ENCODE data around the gene HSD17B8.
A peak's percentile ranks its signal among the peaks of the same experiment; 100 is the strongest.
"Not testable (repeated sequence)": the region's sequence is repeated elsewhere in the genome, so short reads cannot be mapped to it uniquely, and the experiment has no call there.

HSD17B8 gene

DNA sequence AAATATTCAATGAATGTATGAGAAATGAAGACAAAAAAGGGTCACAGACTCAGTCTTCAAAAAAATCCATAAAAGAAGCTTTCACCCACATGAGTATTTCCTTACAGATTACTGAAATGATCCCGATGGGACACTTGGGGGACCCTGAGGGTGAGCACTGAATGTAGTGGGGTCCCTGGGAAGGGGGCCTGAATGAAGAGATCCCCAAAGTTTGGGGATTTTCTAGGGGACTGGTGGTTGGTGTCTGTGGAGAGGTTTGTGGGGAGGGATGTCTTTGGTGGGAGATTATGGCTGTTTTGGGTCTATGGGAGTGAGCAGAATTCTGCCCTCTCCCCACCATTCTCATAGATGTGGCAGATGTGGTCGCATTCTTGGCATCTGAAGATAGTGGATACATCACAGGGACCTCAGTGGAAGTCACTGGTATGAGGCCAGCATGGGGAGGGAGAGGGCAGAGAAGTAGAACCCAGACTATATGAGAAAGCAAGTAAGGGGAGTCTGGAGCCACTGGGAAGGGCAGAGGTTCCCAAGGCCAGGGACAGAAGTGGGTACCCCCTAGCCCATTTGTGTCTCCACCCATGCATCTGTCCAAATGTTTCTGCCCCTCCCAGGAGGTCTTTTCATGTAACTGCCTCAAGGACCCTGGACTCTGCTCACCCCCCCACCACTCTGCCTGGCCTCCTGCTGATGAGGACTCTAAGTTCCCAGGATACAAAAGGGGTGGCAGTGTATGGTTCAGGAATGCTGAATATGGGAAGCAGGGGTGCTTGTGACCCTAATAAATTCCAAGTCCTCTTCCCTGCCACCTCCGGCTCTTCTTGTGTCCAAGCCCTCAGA is 1.8 kb downstream of the HSD17B8 start:
- no peak for DNase-seq (ENCODE audit: low read depth in 2 of 2)

DNA sequence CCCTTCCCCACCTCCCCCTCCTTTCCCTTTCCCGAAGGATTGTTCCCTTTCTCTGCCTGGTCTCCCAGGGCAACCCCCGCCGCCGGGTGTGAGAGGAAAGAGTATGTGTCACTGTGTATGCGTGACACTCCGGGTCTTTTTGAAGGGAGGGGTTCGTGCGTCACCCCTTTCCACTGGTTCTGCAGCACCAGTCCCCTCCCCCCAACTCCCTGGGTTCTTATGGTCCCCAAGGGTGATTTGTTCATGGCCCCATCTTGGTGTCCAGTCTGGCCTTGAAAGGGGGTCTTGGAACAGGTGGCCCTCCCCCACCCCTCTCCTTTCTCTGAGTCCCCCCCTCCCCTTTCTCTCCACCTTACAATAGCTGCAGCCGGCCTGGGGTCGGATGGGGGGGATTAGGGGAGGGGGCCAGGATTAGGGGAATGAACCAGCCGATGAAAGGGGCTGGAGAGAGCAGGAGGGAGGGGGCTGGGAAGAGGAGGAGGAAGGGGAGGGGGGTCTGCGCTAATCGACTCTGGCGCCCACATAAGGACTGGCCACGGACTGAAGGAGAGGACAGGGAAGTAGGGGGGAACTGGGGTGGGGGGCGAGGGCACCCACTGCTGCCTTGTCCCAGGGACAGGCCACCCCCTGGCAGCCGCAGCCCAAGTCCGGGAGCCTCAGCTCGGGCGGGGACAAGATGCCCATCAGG is 2.6 kb downstream of the HSD17B8 start:
- no peak for DNase-seq (ENCODE audit: low read depth in 2 of 2)

DNA sequence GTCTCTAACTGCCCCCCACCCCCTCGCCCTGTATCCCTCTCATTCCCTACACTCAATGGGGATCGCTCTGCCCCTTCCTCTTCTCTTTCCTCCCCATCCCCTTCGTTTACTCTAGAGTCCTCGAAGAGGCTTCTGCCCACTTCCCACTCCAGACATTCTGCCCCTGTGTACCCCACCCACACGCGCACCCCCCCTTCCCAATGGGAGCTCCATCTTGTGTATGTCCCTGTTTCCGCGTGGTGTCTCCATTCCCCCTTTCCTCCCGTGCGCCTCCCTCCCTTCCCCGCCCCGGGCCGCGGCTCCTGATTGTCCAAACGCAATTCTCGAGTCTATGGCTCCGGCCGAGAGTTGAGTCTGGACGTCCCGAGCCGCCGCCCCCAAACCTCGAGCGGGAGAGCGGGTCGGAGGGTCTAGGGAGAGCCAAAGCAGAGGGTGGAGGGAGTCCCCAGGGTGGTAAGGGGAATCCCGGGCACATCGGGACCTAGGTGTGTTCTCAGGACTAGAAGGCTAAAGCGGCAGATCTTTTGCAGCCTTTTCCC is 3.2 kb downstream of the HSD17B8 start:
- no peak for DNase-seq (ENCODE audit: low read depth in 2 of 2)

DNA sequence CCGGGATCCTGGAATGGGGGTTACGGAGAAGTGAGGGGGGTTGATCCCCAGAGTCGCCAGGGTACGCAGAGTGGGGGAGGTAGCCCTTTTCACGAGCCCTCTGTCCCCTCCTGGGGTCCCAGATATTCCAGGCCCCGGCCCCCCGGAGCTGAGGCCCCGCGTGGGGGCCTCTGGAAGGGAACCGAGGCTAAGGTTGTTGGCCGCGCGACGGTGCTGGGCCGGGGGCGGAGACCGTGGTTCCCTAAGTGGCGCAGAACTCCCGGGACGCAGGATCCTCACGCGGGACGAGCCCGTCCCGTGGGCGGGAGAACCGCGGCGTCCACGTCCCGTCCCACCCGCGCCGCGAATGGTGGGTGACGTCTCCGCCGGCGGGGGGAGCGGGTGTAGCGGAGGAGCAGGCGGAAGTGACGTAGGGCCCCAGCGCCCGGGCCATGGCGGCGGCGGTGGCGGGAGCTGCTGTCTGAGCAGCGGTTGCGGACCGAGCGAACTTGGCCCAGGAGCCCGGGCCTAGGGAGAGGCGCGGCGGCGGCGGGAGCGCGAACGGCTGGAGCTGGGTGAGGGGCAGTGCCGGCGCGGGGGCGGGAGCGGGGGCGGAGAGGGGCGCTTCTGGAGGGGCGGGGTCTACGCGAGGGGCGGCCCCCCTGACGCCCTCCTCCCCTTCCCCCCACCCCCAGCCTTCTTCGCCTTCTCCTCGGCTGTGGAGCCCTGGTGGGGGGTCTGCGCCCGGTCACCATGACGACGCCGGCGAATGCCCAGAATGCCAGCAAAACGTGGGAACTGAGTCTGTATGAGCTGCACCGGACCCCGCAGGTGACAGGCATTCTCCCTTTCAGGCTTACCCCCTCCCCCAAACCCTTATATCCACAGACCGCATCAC is 3.9 kb downstream of the HSD17B8 start, which contains the start of gene RING1:
Gene RING1, plus strand, starts transcription at position 410 of the 877 bp plus-strand sequence. Its CDS starts 323 bp downstream, at position 733.
- peak; percentile 75 to 79 for DNase-seq (ENCODE audit: low read depth in 2 of 2)

DNA sequence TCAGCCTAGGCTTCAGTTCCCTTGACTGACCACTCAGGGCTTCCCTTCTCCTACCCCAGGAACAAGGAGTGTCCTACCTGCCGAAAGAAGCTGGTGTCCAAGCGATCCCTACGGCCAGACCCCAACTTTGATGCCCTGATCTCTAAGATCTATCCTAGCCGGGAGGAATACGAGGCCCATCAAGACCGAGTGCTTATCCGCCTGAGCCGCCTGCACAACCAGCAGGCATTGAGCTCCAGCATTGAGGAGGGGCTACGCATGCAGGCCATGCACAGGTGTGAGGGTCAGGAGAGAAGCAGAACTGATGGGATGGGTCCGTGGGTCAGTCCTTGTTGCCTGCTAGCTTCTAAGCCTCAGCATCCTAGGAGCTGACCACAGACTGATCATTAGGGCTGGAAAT is 5.4 kb downstream of the HSD17B8 start:
- DNase-seq (ENCODE audit: low read depth in 2 of 2): no peak

DNA sequence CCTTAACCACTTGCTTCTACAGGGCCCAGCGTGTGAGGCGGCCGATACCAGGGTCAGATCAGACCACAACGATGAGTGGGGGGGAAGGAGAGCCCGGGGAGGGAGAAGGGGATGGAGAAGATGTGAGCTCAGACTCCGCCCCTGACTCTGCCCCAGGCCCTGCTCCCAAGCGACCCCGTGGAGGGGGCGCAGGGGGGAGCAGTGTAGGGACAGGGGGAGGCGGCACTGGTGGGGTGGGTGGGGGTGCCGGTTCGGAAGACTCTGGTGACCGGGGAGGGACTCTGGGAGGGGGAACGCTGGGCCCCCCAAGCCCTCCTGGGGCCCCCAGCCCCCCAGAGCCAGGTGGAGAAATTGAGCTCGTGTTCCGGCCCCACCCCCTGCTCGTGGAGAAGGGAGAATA is 6.7 kb downstream of the HSD17B8 start:
- no peak for DNase-seq (ENCODE audit: low read depth in 2 of 2)

DNA sequence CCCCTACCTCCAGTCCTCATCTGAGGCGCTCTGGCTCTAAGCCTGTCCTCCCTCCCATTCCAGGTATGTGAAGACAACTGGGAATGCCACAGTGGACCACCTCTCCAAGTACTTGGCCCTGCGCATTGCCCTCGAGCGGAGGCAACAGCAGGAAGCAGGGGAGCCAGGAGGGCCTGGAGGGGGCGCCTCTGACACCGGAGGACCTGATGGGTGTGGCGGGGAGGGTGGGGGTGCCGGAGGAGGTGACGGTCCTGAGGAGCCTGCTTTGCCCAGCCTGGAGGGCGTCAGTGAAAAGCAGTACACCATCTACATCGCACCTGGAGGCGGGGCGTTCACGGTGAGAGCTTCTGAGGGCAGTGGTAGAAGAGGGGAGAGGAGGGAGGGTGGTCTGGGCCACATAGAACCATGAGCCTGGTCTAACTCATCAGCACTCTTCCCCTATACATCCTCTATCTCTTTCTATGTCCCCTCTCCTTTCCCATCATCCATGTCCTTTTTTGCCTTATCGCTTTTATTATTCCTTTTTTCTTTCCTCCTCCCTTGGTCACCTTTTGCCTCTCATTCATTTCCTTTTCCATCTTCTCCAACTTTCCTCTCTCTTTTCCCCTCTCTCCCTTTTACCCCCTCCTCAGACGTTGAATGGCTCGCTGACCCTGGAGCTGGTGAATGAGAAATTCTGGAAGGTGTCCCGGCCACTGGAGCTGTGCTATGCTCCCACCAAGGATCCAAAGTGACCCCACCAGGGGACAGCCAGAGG is 7.4 kb downstream of the HSD17B8 start:
- DNase-seq (ENCODE audit: low read depth in 2 of 2): no peak

DNA sequence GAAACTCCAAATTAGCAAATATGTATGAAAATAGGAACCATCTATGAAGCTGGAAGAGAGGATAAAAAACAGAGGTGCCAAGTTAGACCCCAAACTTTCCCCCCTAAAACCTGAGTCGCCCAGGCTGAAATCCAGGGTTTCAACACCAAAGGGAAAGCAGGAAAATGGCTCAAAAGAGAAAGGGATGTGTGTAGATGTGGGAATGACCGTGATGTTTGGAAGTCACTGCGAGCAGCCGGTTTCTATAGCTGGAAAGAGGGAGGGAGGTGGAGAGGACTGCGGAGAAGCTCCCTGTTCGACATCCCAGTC is 8.4 kb downstream of the HSD17B8 start:
- no peak for DNase-seq (ENCODE audit: low read depth in 2 of 2)

DNA sequence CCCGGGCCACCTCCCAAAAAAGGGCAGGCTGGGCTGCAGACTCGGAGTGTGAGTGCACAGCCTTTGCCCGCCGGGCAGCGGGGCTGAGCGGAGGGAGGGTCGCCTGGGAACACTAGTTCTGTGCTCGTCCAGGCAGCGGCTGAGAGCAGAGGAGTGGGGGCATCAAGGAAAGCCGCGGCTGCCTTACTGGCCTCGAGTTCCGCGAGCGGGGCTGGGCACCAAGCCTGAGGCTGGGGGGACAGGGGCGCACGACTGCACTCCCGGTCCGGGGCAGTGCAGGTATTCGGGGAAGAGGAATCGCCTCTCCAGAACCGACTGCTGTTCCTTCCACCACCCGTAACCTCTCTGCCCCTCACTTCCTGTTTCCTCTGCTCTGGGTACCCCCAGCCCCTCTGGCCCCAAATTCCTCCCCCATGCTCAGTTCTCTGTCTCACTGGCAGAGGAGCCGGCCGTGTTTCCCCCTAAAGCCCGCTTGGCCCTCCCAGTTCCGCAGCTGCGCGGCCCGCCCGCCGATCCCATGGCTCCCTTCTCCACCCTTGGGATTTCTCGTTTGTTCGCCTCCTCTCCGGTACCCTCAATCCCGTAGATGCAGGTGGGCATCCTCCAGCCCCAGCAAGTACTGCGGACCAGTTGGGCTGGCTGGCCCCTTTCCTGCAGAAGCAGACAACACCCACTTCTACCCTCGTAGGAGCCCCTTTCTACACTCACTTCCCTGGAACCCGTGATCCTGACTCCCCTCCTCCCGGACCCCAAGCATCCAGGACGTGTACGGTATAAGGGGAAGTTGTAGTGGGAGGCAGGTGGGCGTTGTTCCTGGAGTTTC is 8.9 kb downstream of the HSD17B8 start:
- no peak for DNase-seq (ENCODE audit: low read depth in 2 of 2)

DNA sequence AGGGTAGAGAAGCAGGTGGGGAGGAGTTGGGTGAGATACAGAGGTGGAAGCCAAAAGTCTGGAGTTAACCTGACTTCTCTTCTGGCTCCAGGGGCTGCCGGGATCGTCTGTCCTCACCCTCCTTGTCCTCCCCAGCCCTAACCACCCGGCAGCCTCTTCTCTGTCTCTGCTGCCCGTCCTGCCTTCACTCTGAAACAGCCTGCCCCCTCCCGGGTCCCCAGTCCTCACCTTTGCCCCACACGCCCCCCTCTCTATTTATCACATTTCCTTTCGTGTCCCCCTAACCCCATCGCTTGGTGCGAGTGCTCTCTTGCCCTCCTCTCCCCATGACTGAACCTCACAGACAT is 9.5 kb downstream of the HSD17B8 start:
- no peak for DNase-seq (ENCODE audit: low read depth in 2 of 2)

DNA sequence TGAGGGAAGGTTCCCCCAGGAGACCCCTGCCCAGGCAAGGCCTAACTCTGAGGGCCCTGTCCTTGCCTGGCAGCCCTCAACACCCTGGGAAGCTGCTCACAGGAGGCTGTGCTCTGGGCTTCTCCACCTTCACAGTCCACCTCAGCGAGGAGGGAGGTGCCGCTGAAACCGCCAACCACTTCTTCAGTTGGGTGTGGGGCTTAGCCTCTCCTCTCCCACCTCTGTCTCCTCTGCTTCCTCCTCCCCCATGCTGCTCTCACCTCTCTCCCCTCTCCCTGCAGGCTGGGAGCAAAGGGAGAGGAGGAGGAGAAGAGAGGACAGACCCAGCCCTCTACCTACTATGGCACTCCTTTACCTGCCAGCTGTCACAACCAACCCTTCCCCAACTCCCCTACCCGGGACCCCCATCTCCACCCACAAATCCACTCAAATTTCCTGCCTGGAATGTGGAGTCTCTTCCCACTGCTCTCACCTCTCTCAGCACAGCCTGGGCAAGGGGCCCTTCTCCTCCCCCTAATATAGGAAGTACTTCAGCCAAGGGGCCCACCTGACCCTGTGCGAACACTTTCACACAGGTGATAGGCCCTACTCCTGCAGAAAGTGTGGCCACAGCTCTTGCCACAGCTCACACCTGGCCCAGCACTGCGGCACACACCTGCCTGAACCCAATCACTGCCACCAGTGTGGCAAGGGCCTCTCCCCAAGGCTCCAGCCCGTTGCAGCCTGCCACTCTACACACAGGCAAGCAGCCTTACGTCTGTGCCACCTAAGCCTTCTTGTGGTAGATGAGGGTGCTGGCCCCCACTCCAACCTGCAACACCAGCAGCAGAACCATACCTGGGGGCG is 11.0 kb downstream of the HSD17B8 start:
- DNase-seq (ENCODE audit: low read depth in 2 of 2): no peak

DNA sequence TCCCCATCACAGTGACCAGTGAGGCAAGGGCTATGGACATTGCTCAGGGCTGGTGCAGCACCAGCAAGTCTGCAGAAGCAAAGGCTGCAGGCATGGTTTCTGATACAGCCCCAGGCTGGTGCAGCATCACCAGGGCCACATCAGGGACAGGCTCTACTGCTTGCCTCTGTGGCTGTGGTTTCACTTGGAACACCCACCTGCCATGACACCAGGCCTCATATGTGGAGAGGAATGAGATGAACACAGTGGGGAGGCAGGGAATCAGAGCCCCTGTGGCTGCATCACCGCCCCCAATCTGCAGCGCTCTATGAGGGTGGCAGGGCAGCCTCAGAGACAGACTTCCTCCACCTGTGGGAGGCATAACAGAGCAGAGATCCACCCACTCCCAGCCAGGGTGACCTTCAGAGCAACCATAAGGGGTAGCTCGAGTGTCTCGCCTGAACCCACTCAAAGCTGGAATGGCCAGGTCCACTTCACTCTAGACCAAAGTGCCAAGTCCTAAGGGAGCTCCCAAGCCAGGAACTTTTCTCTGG is 11.7 kb downstream of the HSD17B8 start:
- DNase-seq (ENCODE audit: low read depth in 2 of 2): no peak

DNA sequence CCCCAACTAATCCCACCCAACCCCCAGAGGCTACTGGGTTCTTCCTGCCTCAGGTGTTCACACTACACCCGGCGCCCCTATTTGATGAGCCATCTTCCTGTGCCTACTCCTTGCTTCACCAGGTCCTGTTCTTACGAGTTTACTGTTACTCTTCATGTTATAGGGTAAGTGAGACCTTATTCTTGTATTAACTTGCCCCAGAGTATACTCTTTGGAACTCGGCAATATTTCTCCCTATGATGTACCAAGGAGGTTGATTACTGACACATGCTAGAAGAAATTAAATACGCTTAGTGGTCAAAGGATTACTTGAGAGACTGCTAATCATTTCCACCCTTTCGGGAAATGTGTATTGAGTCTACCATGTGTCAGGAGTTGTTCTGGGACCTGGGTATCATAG is 12.8 kb downstream of the HSD17B8 start:
- DNase-seq (ENCODE audit: low read depth in 2 of 2): no peak

DNA sequence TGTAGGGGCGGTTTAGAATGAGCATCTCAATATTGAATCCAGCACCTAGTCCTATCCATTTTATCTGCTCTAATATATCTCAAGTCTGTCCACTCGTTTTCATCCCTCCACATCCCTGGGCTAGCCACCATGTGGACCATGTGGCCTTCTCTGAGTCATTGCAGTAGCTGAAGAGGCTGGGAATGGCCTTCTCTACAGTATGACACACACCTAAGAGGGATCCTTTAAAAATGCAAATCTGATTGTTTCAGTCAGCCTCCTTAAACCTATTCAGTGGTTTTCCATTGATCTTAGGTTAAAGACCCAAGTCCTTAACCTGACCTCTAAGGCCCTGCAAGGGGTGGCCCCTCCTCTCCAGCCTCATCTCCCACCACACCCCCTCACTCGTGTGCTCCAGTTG is 13.2 kb downstream of the HSD17B8 start:
- no peak for DNase-seq (ENCODE audit: low read depth in 2 of 2)

DNA sequence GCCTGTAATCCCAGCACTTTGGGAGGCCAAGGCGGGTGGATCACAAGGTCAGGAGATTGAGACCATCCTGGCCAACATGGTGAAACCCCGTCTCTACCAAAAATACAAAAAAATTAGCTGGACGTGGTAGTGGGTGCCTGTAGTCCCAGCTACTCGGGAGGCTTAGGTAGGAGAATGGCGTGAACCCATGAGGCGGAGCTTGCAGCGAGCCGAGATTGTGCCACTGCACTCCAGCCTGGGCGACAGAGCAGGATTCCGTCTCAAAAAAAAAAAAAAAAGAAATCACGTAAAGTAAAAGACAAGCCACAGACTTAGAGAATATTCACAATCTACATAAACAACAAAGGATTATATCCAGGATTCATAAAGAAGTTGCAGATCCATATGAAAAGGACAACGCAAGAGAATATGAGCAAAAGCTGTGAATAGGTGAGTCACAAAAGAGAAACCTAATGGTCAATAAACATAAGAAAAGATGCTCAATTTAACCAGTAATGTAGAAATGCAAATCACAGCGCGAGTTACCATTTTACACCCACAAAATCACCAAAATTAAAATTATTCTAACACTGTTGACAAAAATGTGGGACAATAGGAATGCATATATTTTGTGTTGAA is 22.2 kb downstream of the HSD17B8 start:
- DNase-seq (ENCODE audit: low read depth in 2 of 2): not testable (repeated sequence)

DNA sequence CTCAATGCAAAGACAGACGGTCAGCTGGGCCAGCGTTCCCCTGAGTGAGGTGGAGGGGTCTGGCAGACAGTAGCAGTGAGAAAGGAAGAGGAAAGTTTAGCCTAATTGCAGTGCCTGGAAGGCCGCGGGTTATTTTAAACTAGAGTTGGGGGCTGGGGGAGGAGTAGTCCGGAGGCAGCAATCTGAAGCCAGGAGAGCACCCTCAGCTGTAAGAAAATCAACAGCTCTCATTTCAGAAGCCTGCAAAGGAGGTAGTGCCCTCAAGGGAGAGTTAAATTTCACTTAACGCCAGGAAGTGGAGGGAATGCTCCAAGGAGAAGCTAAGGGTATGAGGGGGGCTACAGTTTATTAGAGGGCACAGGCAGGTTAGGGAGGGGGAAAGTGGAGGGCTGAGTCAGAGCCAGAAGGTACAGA is 30.8 kb downstream of the HSD17B8 start:
- DNase-seq (ENCODE audit: low read depth in 2 of 2): no peak

DNA sequence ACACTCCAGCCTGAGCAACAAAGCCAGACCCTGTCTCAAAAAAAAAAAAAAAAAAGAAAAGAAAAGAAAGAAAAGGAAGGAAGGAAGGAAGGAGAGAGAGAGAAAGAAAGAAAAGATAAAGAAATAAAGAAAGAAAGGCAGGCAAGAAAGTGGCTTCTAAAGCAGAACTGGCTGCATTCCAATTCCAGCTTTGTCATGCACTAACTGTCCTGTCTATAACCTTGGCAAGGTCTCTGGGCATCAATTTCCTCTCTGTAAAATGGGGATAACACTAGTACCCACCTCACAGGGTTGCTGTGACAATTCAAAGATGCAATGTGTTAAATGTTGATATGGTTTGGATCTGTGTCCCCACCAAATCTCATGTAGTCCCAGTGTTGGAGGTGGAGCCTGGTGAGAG is 31.9 kb downstream of the HSD17B8 start:
- DNase-seq (ENCODE audit: low read depth in 2 of 2): no peak

DNA sequence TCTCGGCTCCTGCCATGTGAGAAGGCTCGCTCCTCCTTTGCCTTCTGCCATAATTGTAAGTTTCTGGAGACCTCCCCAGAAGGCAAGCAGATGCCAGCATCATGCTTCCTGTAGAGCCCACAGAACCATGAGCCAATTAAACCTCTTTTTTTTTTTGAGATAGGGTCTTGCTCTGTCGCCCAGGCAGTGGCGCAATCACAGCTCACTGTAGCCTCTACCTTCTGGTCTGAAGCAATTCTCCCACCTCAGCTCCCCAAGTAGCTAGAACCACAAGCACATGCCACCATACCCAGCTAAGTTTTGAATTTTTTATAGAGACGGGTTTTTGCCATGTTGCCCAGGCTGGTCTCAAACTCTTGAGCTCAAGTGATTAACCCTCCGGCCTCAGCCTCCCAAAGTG is 32.4 kb downstream of the HSD17B8 start:
- DNase-seq (ENCODE audit: low read depth in 2 of 2): no peak

DNA sequence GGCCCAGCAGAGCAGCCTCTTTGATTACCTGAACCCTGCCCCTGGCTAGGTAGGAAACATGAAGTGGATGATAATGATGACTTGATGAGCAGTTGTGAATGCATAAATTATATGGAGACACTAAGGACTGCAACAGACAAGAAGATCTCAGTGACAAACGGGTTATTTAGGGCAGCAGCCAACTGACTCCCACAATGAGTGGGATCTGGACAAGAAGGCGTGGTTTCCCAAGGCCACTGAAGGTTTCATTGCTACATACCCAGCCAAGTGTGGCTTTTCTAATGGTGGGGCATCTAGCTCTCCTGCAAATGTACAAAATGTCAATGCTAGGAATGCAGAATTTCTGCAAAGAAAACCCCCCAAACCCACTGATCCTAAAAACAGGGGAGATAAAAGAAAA is 33.3 kb downstream of the HSD17B8 start:
- no peak for DNase-seq (ENCODE audit: low read depth in 2 of 2)
